Neural cell (in vitro differentiated cells): ENCODE data around the gene KLRB1.

ENCODE experiments used
- EP300 ChIP-seq: fragments of 450-650 bp; conservative IDR thresholded peaks from 2 replicates; pipeline ENCODE4 v1.6.1; 2014; ENCODE audit warnings: antibody characterized with exemption, mild to moderate bottlenecking, moderate library complexity; ENCODE audit not compliant: poor library complexity, severe bottlenecking
- EZH2 ChIP-seq: fragments of 200-600, 300-800 bp; shearing (Covaris generic), sonication (generic); IDR thresholded peaks from 2 replicates; pipeline ENCODE4 v1.6.1; 2014; ENCODE audit warnings: antibody characterized with exemption, low read length, borderline replicate concordance, mild to moderate bottlenecking; ENCODE audit not compliant: insufficient read depth, poor library complexity, severe bottlenecking
- RAD21 ChIP-seq: fragments of 450-650 bp; conservative IDR thresholded peaks from 2 replicates; pipeline ENCODE4 v1.6.1; 2014; ENCODE audit warnings: antibody characterized with exemption, mild to moderate bottlenecking, moderate library complexity
- TF ChIP-seq, protein P1 (sequence below): fragments of 450-650 bp; IDR thresholded peaks from 2 replicates; pipeline ENCODE4 v1.5.1; 2014; ENCODE audit warnings: antibody characterized with exemption, mild to moderate bottlenecking, moderate library complexity; ENCODE audit not compliant: poor library complexity, severe bottlenecking

DNA sequence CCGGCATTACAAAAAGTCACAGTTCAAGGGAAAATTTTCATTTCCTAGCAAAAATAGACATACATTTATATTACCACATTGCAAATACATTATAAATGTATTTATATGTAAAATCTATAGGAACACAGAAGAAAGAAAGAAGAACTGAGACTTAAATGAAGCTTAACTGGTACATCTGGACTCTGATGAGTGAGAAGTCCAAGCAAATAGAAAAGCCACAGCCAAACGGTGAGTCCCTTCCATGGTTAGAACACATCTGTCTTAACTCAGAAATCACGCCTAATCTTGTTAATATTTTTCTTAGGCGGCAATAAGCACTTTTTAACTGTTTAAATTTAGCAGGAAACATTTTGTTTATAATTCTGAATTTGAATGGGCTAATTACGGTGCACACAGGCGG, 9.4 kb upstream of the KLRB1 start:
- TF ChIP-seq EP300 (no peak), EZH2 (no peak), RAD21 (no peak)
- TF ChIP-seq, protein P1, sequence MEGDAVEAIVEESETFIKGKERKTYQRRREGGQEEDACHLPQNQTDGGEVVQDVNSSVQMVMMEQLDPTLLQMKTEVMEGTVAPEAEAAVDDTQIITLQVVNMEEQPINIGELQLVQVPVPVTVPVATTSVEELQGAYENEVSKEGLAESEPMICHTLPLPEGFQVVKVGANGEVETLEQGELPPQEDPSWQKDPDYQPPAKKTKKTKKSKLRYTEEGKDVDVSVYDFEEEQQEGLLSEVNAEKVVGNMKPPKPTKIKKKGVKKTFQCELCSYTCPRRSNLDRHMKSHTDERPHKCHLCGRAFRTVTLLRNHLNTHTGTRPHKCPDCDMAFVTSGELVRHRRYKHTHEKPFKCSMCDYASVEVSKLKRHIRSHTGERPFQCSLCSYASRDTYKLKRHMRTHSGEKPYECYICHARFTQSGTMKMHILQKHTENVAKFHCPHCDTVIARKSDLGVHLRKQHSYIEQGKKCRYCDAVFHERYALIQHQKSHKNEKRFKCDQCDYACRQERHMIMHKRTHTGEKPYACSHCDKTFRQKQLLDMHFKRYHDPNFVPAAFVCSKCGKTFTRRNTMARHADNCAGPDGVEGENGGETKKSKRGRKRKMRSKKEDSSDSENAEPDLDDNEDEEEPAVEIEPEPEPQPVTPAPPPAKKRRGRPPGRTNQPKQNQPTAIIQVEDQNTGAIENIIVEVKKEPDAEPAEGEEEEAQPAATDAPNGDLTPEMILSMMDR = no peak
